CD4-positive, alpha-beta T cell treated with Interferon alpha-2 for 1 hour (primary cell): ENCODE data around the gene RAB3D.
A peak's percentile ranks its signal among the peaks of the same experiment; 100 is the strongest.
"Not testable (repeated sequence)": the region's sequence is repeated elsewhere in the genome, so short reads cannot be mapped to it uniquely, and the experiment has no call there.

Source experiments
- DNase-seq, 2 donors: peaks; one replicate each; pipeline ENCODE4 v3.0.0-alpha.2; 2020 to 2022

The RAB3D gene

GRCh38 chr19:11339254-11340098 is at the start of gene RAB3D:
TSS of gene RAB3D (minus strand) at chr19:11339657. CDS start at chr19:11337399, 2,258 bp downstream.
- peak; percentile 83 to 85 for DNase-seq

DNA sequence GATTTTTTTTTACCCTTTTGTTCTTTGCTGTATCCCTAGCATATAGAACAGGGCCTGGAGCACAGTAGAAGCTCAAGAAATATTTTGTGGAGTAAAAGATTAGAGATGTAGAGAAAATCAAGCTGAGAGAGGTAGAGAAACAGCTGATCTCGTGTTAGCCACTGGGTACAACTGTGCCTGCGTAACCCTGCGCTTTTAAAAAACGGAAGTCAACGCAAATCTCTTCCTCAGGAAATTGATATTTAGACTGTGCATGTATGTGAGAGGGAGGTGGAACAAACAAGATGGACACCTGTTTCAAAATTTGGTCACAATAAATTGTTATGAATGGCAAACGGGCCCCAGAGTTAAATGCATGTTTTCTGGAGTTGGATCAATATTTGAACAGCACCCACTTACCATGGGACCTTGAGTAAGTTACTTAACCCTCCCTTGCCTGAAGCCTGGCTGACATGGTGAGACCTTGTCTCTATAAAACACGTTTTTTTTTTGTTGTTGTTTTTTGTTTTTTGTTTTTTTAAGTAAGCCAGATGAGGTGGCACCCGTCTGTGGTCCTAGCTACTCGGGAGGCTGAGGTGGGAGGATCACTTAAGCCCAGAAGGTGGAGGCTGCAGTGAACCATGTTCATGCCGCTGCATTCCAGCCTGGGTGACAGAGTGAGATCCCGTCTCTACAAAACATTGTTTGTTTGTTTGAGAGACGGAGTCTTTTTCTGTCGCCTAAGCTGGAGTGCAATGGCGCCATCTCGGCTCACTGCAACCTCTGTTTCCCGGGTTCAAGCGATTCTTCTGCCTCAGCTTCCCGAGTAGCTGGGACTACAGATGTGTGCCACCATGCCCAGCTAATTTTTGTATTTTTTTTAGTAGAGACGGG is 47.9 kb upstream of the RAB3D start:
- peak; percentile 13 to 27 for DNase-seq

GRCh38 chr19:11384778-11385129 is 45.3 kb upstream of the RAB3D start:
- no peak for DNase-seq

DNA sequence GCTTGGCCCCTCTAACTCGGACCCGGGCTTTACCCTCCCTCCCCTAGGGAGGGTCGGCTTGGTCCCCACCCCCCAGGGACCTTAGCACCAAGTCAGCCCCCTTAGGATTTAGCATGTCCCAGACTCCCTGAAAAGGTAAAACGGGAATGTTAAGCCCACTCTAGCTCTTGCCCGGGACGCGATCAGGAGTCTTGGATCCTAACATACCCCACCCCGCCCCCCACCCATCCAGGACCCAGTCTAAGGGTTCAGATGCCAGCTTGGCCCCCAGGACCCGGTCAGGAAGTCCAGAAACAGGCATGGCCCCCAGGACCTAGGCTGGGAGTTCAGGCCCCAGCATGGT is 44.2 kb upstream of the RAB3D start:
- no peak for DNase-seq

DNA sequence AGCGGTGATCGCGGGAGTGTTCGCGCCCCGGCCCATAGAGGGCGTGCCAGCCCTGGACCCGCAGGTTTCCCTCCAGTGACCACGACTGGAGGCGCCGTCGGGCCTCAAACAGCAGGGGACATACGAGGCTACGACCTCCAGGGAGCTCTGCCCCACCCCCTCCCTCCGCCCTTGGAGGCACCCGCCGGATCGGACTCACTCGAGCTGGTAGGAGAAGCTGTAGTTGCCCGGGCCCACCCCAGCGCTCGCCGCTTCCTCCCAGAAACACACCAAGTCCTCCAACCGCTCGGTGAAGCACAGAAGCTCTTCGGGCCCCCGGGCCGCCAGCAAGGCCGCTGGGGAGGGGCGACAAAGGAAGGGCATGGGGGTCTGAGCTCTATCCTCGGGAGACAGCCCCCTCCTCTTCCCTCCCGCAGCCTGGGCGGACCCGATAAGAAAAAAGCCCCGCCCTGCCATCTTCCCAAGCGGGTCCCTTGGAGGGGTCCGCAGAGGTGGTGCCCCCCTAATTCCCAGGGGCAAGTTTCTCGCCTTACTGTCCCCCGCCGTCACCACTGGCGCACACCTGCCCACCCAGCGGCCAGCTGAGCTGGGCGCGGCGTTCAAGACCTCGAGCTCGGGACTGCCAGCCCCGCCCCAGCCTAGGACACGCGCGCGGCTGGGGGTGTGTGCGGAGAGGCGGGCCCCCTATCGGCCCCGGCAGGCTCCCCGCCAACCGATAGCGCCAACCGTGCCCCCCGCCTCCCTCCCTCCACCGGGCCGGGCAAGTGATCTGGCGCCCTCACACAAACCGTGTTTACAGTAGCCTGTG is 43.6 kb upstream of the RAB3D start:
- DNase-seq = peak; percentile 47 to 53

DNA sequence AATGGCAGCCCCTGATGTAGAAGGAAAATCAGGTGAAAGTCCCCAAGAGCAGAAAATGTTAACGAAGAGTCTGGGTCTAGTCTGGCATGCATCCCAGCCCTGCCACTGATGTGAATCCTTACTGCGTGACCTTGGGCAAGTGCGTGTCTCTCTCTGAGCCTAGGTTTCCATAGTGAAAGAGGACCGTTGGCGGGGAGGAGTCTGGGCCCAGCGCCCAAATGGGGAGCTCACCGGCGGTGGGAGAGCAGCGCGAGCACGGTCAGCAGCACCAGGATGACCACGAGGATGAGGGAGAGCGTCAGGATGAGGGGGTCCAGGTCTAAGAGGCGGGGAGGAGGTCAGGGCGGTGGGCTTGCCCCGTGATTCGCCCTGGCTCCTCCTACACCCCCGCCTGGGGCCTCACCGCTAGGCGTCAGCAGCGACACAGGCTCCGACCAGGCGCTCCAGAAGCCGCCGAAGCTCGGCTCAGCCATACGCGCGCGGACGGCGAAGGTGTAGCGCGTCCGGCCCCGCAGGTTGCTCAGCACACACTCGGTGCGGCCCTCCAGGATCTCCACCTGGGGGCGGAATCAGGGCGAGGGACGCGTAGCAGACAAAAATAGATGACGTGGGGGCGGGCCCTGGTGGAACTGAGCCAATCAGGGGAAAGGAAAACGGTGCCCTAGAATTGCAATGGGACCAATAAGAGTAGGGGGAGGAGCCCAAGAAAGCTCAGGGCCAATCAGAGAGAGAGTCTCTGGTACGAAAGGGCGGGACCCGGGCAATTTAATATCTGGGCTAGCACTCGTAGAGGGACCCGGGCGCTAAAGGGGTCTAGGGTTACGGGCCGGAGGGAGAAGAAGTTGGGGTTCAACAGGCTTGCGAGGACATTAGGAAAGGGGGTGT is 41.4 kb upstream of the RAB3D start:
- DNase-seq = peak; percentile 98 to 99

GRCh38 chr19:11379857-11380350 is 40.4 kb upstream of the RAB3D start:
- no peak for DNase-seq

- not testable (repeated sequence) for DNase-seq
These were observed 39.9 kb upstream of the RAB3D start for GRCh38 chr19:11379269-11379845.

- peak in 1 of 2 donors; percentile 8 for DNase-seq
These were observed 39.1 kb upstream of the RAB3D start for GRCh38 chr19:11378319-11379189.

- DNase-seq = no peak
These were observed 38.3 kb upstream of the RAB3D start for GRCh38 chr19:11377756-11378155.

GRCh38 chr19:11377237-11377636 is 37.8 kb upstream of the RAB3D start:
- no peak for DNase-seq

DNA sequence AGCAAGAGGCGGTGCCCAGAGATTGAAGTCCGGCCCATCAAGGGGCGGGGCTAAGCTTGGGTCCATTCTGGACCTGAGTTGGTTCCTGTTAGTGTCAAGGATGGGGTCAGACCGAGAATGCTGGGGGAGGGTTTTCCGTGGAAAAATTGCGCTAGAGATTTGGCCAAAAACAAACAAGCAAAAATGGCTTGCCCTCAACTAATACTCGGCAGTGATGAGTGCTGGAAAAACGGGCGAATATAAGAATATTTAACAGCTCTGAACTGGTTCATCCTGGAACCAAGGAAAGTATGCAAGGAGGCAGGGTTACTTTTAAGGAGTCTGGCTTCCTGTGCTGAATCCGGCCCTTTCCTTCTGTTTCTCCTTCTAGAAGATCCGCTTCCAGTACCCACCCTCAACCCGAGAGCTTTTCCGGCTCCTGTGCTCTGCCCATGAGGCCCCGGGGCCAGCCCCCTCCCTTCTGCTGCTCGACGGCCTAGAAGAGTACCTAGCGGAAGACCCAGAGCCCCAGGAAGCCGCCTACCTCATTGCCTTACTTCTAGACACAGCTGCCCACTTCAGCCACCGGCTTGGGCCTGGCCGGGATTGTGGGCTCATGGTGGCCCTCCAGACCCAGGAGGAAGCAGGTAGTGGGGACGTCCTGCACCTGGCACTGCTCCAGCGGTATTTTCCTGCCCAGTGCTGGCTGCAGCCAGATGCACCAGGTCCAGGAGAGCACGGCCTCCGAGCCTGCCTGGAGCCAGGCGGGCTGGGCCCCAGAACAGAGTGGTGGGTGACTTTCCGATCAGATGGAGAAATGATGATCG is 35.9 kb upstream of the RAB3D start:
- DNase-seq = peak; percentile 71 to 81

DNA sequence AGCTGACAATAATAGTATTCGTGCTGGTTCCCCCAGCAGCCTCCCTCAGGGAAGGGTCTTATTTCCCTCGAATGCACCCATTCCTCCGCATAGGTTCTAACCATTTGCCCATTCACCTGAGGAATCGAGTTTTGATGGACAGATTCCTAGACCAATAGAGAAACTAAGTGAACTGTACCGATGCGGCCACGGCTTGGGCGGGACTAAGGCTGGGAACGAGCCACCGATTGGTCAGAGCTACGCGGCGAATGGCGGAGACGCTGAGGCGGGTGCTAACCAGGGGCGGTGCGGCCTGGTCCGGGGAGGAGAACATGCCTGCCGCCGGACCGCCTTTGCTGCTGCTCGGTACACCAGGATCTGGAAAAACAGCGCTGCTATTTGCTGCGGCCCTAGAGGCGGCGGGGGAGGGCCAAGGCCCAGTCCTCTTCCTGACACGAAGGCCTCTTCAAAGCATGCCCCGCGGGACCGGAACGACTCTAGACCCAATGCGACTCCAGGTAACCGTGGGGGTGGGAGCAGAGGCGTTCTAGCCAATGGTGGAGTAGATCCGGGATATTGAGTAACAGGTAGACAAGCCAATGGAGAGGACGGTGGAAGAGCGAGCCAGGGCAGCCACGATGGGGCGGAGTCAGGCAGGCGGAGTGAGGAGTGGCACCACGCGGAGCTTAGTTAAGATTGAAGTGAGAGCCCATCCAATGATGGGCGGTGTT is 35.1 kb upstream of the RAB3D start, which contains the start of gene SWSAP1:
TSS of gene SWSAP1 (plus strand) at position 234 of the 710 bp plus-strand sequence. CDS start at position 249, 15 bp downstream.
- DNase-seq = peak; percentile 99

GRCh38 chr19:11373885-11374432 is 34.5 kb upstream of the RAB3D start:
- no peak for DNase-seq

DNA sequence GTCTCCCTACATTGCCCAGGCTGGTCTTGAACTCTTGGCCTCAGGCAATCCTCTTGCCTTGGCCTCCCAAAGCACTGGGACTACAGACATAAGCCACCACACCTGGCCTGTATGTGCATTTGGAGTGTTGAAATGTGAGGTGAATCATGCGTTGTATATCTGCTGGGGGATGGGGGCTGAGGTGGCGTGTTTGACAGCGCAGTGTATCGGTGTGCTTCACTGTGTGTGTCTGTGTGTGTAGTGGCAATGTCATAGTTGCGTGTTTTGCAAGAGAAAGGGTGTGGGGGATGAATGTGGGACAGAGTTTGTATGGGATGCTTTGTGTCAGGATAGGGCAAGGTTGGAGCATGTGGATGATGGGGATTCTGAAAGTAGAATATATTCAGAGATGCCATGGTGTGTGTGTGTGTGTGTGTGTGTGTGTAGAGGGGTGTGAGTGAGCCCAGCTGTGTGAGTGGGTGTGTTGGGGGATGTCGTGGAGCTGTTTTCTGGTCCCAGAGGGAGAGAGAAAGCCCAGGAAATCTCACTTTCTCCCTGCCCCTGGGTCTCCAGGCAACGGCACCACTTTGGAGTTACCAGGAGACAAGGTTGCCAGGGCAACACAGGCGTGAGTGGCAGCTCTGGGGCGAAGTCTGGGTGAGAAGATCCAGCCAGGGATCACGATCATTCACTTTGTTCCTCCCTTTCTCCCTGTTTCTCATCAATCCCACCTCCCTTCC is 33.9 kb upstream of the RAB3D start:
- DNase-seq = no peak

DNA sequence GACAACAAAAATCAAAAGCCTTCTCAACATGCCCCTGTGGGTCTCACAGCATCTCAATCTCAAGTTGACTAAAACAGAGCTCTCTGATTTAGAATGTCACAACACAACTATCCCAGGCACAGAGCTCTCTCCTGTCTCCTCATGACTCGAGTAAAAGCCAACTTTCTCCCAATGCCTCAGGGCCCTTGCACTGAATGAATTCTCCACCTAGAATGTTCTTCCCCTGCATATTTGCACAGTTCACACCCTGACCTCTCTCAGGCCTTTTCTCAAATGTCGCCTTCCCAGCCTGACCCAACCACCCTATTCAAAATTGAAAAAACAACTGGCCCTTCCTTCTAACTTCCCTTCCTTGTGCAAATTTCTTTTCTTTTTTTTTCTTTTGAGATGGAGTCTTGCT is 31.3 kb upstream of the RAB3D start:
- DNase-seq = no peak

- DNase-seq = no peak
These were observed 28.1 kb upstream of the RAB3D start for GRCh38 chr19:11367528-11367927.
